ENCODE data around the gene DTNB.

Gene DTNB

DNA sequence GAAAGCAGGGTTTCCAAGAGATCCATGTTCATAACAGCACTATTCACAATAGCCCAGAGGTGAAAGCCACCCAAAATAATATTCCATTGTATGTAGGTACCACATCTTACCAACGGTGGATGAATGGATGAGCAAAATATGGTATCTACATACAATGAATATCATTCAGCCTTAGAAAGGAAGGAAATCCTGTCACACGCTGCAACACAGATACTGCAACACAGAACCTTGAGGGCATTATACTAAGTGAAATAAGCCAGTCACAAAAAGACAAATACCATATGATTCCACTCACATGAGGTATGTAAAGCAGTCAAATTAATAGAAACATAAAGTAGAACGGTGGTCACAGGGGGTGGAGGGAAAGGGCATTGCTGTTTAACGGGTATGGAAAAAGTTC, 155.7 kb downstream of the DTNB start:
- in situ Hi-C loops (cut with MboI; ENCODE audit: low sequenced_read_pairs, unreplicated experiment) = no loop called here

DNA sequence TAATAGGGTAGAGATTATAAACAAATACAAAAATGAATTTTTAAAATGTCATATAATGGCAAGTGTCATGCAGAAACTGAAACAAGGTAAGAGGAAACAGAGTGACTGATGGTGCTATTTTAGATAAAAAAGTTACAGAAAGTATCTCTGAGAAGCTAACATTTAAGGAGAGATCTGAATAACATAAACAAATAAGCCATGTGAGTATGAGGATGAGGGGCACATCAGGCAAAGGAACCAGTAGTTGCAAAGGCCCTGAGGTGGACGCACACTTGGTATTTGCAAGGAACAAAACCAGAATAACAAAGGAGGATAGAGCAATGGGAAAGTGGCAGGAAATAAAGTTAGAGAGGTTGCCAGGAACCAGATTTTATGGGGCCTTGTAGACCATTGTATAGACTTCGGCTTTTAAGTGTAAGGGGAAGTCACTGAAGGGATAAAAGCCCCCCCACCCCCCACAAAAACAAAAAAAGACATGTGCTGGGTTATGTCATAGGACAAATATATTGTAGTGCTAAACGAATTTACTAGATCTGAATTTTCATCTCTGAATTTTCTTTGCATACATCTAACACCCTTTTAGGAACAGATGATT, 159.2 kb downstream of the DTNB start:
- TF ChIP-seq, protein P1, sequence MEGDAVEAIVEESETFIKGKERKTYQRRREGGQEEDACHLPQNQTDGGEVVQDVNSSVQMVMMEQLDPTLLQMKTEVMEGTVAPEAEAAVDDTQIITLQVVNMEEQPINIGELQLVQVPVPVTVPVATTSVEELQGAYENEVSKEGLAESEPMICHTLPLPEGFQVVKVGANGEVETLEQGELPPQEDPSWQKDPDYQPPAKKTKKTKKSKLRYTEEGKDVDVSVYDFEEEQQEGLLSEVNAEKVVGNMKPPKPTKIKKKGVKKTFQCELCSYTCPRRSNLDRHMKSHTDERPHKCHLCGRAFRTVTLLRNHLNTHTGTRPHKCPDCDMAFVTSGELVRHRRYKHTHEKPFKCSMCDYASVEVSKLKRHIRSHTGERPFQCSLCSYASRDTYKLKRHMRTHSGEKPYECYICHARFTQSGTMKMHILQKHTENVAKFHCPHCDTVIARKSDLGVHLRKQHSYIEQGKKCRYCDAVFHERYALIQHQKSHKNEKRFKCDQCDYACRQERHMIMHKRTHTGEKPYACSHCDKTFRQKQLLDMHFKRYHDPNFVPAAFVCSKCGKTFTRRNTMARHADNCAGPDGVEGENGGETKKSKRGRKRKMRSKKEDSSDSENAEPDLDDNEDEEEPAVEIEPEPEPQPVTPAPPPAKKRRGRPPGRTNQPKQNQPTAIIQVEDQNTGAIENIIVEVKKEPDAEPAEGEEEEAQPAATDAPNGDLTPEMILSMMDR (IDR thresholded peaks at IDR 0.05; ENCODE audit: borderline replicate concordance, control extremely low read depth, extremely low read depth, insufficient read depth, missing control alignments) = no peak
- in situ Hi-C loops (cut with MboI; ENCODE audit: low sequenced_read_pairs, unreplicated experiment) = no loop called here
- peak; percentile 45 for DNase-seq (ENCODE audit: low spot score)

More for the DNA sequence above, 155.7 kb downstream of the DTNB start:
- no peak for DNase-seq (ENCODE audit: low spot score)
- TF ChIP-seq, protein P1 (IDR thresholded peaks at IDR 0.05; ENCODE audit: borderline replicate concordance, control extremely low read depth, extremely low read depth, insufficient read depth, missing control alignments) = no peak

GRCh38 chr2:25512707-25513106, 160.7 kb downstream of the DTNB start:
- no peak for DNase-seq (ENCODE audit: low spot score)
- TF ChIP-seq, protein P1 (IDR thresholded peaks at IDR 0.05; ENCODE audit: borderline replicate concordance, control extremely low read depth, extremely low read depth, insufficient read depth, missing control alignments) = no peak
- in situ Hi-C loops (cut with MboI; ENCODE audit: low sequenced_read_pairs, unreplicated experiment) = no loop called here

GRCh38 chr2:25506226-25506625, 167.2 kb downstream of the DTNB start:
- in situ Hi-C loops (cut with MboI; ENCODE audit: low sequenced_read_pairs, unreplicated experiment) = no loop called here
- TF ChIP-seq, protein P1 (IDR thresholded peaks at IDR 0.05; ENCODE audit: borderline replicate concordance, control extremely low read depth, extremely low read depth, insufficient read depth, missing control alignments) = no peak

GRCh38 chr2:25505622-25506021, 167.8 kb downstream of the DTNB start:
- TF ChIP-seq, protein P1 (IDR thresholded peaks at IDR 0.05; ENCODE audit: borderline replicate concordance, control extremely low read depth, extremely low read depth, insufficient read depth, missing control alignments) = no peak
- in situ Hi-C loops (cut with MboI; ENCODE audit: low sequenced_read_pairs, unreplicated experiment) = no loop called here
- DNase-seq (ENCODE audit: low spot score) = no peak

More at GRCh38 chr2:25506226-25506625, 167.2 kb downstream of the DTNB start:
- DNase-seq (ENCODE audit: low spot score) = no peak

GRCh38 chr2:25505182-25505581, 168.2 kb downstream of the DTNB start:
- in situ Hi-C loops (cut with MboI; ENCODE audit: low sequenced_read_pairs, unreplicated experiment) = no loop called here
- TF ChIP-seq, protein P1 (IDR thresholded peaks at IDR 0.05; ENCODE audit: borderline replicate concordance, control extremely low read depth, extremely low read depth, insufficient read depth, missing control alignments) = no peak
- DNase-seq (ENCODE audit: low spot score) = no peak
